NCI-H2227 treated with DMSO at 0.1 percent for 48 hours (cell line): ENCODE measurements around the gene DSTN.

Experiments used
- DNase-seq: peaks from one replicate; lab custom pipeline; 2025; lab: John Stamatoyannopoulos, UW

DSTN gene

DNA sequence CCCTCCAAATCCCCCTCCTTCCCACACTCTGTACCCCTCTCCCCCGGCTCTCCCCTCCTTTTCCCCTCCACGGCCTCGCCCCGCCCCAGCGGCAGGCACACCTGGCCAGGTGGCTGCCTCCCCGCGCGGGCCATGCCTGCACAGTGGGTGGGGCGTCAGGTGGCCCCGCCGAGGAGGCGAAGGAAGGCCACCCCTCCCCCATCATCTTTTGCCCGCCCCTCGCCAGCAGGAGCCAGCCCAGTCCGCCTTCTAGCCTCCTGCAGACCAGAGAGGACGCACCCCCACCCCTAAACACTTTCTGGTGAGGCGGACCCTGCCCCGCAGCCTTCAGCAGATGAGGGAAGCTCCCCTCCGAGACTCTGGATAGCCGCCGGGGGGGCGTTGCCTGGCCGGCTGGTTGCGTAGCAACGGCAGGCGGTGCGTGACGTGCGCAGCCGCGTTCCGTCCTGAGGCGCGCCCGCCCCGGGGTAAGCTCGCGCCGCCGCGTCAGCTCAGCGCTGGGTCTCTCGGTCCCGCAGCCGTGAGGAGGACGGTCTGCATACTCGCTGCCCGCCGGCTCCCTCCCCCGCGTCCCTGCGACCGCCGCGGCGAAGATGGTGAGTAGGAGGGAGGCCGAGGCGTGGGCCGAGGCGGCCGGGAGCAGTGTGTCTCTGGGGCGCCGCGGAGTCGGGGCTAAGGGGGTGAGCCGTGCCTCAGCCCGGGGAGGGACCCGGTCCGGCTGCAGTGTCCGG is at the start of gene DSTN:
Gene DSTN (plus strand): TSS at position 460 of the 731 bp plus-strand sequence. CDS start 134 bp downstream, at position 594.
- DNase-seq, result peak; percentile 88

- no peak for DNase-seq
These were observed 49.3 kb upstream of the DSTN start for GRCh38 chr20:17520583-17520982.

DNA sequence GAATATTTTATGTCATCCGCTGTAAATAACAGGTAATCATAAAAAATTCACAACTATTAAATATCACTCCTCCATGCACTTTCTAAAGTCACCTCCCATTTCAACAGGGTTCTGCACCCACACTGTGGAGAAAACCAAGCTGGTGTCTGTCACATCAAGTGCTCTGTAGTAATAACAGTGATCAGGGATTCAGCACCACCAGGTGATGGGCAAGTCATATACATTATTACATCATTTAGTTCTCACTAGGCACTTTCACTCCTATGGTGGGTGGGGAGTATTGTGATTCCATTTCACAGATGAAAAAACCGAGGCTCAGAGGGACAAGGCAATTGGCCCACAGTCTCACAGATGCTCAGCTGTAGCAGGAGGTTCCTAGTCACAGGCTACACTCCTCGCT is 47.3 kb upstream of the DSTN start:
- DNase-seq, result no peak

- DNase-seq, result no peak
These were observed 46.5 kb upstream of the DSTN start for GRCh38 chr20:17523326-17523725.

GRCh38 chr20:17524560-17524959 is 45.3 kb upstream of the DSTN start:
- no peak for DNase-seq

GRCh38 chr20:17525132-17525531 is 44.7 kb upstream of the DSTN start:
- DNase-seq, result no peak

DNA sequence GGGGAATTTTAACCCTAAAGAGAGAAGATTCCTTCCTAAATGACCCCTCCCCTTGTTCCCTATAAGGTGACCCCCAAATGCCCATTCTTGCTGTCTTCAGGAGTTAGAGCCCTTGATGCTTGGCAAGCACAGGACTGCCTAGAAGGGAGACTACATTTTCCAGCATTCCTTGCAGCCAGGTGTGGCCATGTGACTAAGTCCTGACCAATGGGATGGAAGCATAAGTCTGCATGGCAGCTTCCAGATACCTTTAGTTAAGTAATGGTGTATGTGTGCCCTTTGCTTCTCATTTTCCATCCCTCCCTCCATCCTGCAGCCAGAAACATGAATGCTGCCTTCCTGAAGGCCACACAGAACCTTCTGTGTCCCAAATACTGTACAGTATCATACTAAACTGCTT is 44.2 kb upstream of the DSTN start:
- DNase-seq, result peak; percentile 11

DNA sequence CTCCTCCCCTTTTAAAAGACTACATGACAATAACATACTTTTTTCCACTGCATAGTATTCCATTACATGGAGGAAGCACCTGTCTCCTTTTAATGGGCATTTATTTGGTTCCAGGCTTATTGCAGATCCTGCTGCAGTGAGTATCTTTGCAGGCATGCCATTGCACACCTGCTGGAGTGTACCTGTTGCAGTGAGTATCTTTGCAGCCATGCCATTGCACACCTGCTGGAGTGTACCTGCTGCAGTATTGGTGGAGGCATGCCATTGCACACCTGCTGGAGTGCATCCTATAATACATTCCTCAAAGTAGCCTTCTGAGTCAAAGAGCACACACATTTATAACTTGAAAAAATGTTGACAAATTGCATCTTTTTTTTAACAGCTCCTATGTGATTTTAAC is 40.3 kb upstream of the DSTN start:
- no peak for DNase-seq

DNA sequence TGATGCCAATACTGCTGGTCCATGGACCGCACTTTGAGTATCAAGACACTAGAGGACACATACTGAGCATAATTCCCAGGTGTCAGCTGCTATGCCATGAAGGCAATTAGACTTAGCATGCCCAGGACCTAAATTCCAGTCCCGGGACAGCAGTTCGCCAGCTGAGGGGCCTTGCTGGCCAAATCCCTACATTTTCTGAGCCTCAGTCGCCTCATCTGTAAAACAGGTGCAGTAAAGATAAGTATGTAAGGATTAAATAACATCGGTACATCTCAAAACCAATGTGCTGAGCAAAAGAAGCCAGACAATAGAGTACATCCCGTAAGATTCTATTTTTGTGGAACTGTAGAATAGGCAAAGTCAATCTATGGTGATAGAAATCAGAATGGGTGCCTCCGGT is 39.7 kb upstream of the DSTN start:
- no peak for DNase-seq

DNA sequence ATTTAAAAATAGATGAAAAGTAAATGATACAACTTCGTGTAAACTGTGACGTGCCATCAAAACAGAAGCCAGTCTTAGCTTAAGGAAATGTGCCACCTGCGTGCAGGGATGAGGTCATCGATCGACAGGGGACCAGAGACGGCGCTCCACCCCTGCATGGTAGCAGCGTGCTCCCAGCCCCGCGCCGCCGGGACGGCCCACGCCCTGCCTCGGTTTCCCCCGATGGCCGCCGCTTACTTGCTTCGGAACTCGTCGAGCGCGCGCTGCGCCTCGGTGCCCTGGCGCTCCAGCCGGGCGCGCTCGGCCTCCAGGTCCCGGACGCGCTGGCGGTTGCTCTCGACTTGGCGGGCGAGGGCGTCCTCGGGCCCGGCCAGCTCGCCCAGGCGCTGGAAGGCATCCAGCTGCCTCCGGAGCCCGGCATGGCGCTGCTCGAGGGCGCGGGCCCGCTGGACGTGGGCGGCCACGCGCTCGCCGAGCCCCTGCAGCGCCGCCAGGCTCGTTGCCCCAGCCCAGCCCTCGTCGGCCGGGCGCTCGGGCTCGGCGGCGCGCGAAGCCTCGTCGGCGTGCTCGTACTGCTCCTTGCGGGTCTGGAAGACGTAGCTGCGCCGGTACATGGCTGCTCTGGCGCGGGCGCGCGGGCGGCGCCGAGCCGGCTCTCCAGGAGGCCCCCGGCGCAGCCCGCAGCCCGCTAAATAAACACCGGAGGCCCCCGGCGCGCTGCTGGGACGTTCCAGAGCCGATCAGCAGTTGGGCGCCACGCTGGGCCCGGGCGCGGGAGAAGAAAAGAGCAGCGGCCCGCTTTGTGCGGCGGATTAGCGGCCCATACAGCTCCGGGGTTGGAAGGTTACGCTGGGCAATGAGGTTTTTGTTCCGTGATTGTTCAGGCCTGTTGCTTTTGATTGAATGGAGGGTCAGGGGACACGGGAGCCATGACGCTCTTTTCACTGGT is 38.9 kb upstream of the DSTN start, which contains the start of gene BFSP1:
Gene BFSP1 (minus strand): TSS at position 664 of the 949 bp plus-strand sequence. CDS start 50 bp downstream, at position 614.
- DNase-seq, result peak; percentile 64

DNA sequence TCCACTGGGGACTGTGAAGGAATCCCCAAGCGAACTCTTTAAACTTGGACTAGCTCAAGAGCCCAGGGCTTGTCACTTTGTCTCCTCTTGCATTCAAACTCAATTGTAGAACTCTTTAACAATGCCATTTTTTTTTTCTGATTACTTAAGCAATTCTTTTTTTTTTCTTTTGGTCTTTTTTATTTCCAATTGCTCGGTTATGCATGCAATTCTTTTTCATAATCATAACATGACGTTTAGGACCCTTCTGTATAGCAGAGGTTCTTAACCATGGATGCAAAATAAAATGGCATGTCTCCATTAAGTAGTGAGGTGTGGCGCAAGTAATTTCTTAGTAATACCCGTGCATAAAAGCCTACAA is 38.2 kb upstream of the DSTN start:
- no peak for DNase-seq

DNA sequence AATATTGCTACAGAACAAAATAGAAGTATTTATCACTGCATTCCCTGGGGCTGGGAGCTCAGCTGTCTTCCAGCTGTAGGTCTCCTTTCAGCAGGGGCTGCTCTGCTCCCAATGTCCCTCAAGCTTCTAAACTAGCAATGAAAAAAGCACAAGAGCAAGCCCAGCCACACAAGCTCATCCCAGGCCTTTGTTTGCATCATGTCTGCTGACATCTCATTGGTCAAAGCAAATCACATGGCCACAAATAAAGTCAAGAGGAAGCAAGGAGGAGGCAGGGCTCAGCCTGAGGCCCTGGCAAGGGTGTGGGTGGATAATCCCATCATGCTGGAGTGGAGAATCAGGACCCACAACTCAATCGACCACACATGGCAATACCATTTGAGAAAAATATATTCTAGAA is 36.5 kb upstream of the DSTN start:
- DNase-seq, result peak; percentile 28

DNA sequence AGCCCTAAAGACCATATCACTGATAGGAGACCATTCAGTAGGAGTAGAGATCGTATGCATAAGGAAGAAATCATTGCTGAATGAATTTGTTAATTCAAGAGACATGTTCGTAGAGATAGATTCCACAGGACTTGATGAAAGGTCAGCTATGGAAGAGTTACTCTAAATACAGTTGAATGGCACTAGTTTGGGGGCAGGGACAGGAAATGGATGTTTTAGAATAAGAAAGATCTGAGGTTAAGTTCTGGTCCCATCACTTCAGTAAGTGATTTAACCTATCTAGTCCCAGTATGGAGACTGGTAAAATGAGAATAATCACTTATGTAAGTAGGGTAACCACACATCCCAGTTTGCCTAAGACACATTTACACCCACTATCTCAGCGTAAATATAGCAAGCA is 35.8 kb upstream of the DSTN start:
- no peak for DNase-seq

GRCh38 chr20:17536944-17537444 is 32.9 kb upstream of the DSTN start:
- peak; percentile 72 for DNase-seq

GRCh38 chr20:17537959-17538358 is 31.9 kb upstream of the DSTN start:
- no peak for DNase-seq

GRCh38 chr20:17538517-17539170 is 31.2 kb upstream of the DSTN start:
- DNase-seq, result peak; percentile 34

- DNase-seq, result no peak
These were observed 28.3 kb upstream of the DSTN start for GRCh38 chr20:17541596-17541995.

- no peak for DNase-seq
These were observed 27.9 kb upstream of the DSTN start for GRCh38 chr20:17541996-17542395.

DNA sequence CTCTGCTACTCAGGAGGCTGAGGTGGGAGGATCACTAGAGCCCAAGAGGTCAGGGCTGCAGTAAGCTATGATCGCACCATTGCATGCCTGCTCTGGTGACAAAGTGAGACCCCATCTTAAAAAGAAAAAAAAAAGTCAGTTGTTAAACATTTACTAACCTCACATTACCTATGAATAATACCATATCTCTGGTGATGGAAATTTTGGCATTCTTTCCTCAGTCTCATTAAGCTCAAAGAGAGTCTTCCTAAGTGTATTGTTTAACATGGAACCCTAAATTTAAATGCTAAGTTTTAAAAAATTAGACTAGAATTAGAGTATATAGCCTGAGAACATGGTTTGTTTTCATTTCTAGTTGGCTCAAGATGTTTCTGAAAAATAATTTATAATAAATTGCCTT is 27.4 kb upstream of the DSTN start:
- DNase-seq, result no peak

DNA sequence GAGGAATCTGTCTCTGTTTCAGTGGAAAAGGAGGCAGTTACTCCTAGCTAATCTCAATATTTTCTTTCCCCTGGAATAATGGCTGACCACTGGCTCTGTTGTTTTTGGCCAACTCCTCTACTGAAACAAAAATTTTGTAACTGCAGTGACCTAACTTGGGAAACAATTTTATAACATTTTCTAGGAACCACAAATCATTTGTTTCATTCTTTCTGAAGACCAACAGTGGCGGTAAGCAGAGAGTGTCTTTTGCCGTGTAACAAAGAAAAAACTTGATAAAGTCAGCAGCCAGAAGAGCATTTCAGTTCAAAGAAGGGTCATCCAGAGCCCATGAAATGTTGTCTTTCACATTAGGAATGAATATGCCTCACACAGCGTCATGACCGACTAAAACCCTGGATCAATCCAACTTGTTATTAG is 26.9 kb upstream of the DSTN start:
- no peak for DNase-seq

DNA sequence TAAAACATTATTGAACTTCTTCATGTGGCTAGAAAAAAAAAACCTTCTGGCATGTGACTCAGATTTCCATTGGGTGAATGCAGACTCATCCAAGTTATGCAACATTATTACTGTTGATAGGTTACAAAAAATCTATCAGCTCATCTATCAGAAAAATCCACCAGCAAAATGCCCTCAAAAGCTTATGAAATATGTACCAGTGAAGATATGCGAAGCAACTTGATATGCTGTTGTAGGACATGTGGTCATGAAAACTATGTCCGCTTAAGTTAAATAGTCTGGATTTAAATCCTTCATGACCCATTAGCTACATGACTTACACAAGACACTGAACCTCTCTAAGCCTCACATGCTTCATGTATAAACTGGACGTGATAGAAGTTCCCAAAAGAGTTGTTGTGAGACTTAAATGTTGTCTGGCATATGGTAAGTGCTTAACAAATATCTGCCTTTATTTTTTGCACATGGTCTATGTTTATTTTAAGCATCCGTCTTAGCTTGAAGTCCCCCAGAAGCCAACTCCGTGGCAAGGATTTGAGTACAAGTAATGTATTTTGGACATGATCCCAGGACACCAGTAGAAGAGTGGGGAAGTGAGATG is 26.2 kb upstream of the DSTN start:
- no peak for DNase-seq

- no peak for DNase-seq
These were observed 24.7 kb upstream of the DSTN start for GRCh38 chr20:17545127-17545526.
